NCI-H146 treated with DMSO at 0.1 percent for 48 hours (cell line): ENCODE results near the gene SCAMP3.
A peak's percentile ranks its signal among the peaks of the same experiment; 100 is the strongest.
"Not testable (repeated sequence)": the region's sequence is repeated elsewhere in the genome, so short reads cannot be mapped to it uniquely, and the experiment has no call there.

Source experiments
- DNase-seq: peaks from one replicate; lab custom pipeline; 2025; ENCODE audit not compliant: unreplicated experiment; lab: John Stamatoyannopoulos, UW

SCAMP3 gene

GRCh38 chr1:155261852-155262673, at the start of gene SCAMP3:
SCAMP3 (minus strand) TSS chr1:155262360; CDS start chr1:155262151, 209 bp downstream.
- DNase-seq = peak; percentile 95

GRCh38 chr1:155309423-155310021, 47.4 kb upstream of the SCAMP3 start:
- DNase-seq = no peak

GRCh38 chr1:155308493-155309422, 46.6 kb upstream of the SCAMP3 start, which contains the start of gene FDPS:
FDPS (plus strand) TSS chr1:155308866; CDS start chr1:155309790, 924 bp downstream.
- peak; percentile 97 for DNase-seq

GRCh38 chr1:155307247-155307740, 45.1 kb upstream of the SCAMP3 start:
- peak; percentile 17 for DNase-seq

- no peak for DNase-seq
Measured at GRCh38 chr1:155305881-155306391, 43.8 kb upstream of the SCAMP3 start.

- DNase-seq = no peak
Measured at GRCh38 chr1:155304558-155305063, 42.5 kb upstream of the SCAMP3 start.

- DNase-seq = no peak
Measured at GRCh38 chr1:155301342-155301841, 39.2 kb upstream of the SCAMP3 start, which contains the start of gene PKLR. PKLR (minus strand) TSS chr1:155301438; CDS start chr1:155301395, 43 bp downstream.

- DNase-seq = no peak
Measured at GRCh38 chr1:155300553-155301329, 38.6 kb upstream of the SCAMP3 start.

GRCh38 chr1:155300024-155300423, 37.9 kb upstream of the SCAMP3 start:
- DNase-seq = no peak

GRCh38 chr1:155297384-155297783, 35.2 kb upstream of the SCAMP3 start:
- DNase-seq = no peak

- DNase-seq = no peak
Measured at GRCh38 chr1:155296661-155297060, 34.5 kb upstream of the SCAMP3 start.

- no peak for DNase-seq
Measured at GRCh38 chr1:155295942-155296267, 33.7 kb upstream of the SCAMP3 start.

- DNase-seq = no peak
Measured at GRCh38 chr1:155295183-155295941, 33.2 kb upstream of the SCAMP3 start.

GRCh38 chr1:155294520-155295182, 32.5 kb upstream of the SCAMP3 start:
- DNase-seq = no peak

- DNase-seq = no peak
Measured at GRCh38 chr1:155293086-155293749, 31.1 kb upstream of the SCAMP3 start.

GRCh38 chr1:155291006-155291405, 28.8 kb upstream of the SCAMP3 start:
- DNase-seq = not testable (repeated sequence)

- DNase-seq = no peak
Measured at GRCh38 chr1:155287987-155288543, 25.9 kb upstream of the SCAMP3 start.

- no peak for DNase-seq
Measured at GRCh38 chr1:155286544-155286943, 24.4 kb upstream of the SCAMP3 start.
